Measurements from ENCODE around the gene ROMO1. TPM values are rescaled to one million over a fixed set of nuclear protein-coding genes. Genes with fewer than 3 reads are reported as not detected.

The ROMO1 gene
- total RNA-seq, 1 donor from 2014 or later = 210 TPM

GRCh38 chr20:35669221-35669620 lies 30.0 kb upstream of the ROMO1 start:
- Histone ChIP-seq H3K4me1 (peaks cover 9% of the 10 kb centered on the region), H3K9me3 (replicated peaks) (no peaks in the 10 kb centered on the region), H3K27ac (replicated peaks) (no peak overlapping the region), H3K27me3 (ENCODE audit: low read depth) (no peaks in the 10 kb centered on the region), H3K4me3 (no peak overlapping the region), H3K36me3 (peaks cover 61% of the 10 kb centered on the region)
- DNase-seq = no peak
- no peak for TF ChIP-seq CTCF (IDR thresholded peaks at IDR 0.05; ENCODE audit: borderline replicate concordance)
- intact Hi-C loops (cut with micrococcal nuclease) = no loop called here

GRCh38 chr20:35669681-35670080 lies 29.5 kb upstream of the ROMO1 start:
- Histone ChIP-seq H3K4me1 (peaks cover 4% of the 10 kb centered on the region), H3K4me3 (no peak overlapping the region), H3K27me3 (ENCODE audit: low read depth) (no peaks in the 10 kb centered on the region), H3K27ac (replicated peaks) (no peak overlapping the region), H3K36me3 (peaks cover 65% of the 10 kb centered on the region), H3K9me3 (replicated peaks) (no peaks in the 10 kb centered on the region)
- no peak for DNase-seq
- no peak for TF ChIP-seq CTCF (IDR thresholded peaks at IDR 0.05; ENCODE audit: borderline replicate concordance)
- intact Hi-C loops (cut with micrococcal nuclease) = no loop called here

GRCh38 chr20:35673884-35674283 lies 25.3 kb upstream of the ROMO1 start:
- no peaks in the 10 kb centered on the region for H3K9me3 ChIP-seq (replicated peaks)
- peaks cover 99% of the 10 kb centered on the region for H3K36me3 ChIP-seq
- H3K27ac ChIP-seq (replicated peaks) = no peak overlapping the region
- no peak overlapping the region for H3K4me3 ChIP-seq
- DNase-seq = no peak
- no peaks in the 10 kb centered on the region for H3K27me3 ChIP-seq (ENCODE audit: low read depth)
- no peaks in the 10 kb centered on the region for H3K4me1 ChIP-seq
- no peak for TF ChIP-seq CTCF (IDR thresholded peaks at IDR 0.05; ENCODE audit: borderline replicate concordance)
- intact Hi-C loops (cut with micrococcal nuclease) = no loop called here

GRCh38 chr20:35674921-35675320 lies 24.3 kb upstream of the ROMO1 start:
- intact Hi-C loops (cut with micrococcal nuclease) = no loop called here
- no peak for DNase-seq
- TF ChIP-seq CTCF (IDR thresholded peaks at IDR 0.05; ENCODE audit: borderline replicate concordance) = no peak

GRCh38 chr20:35680452-35681183 lies 18.6 kb upstream of the ROMO1 start:
- H3K36me3 ChIP-seq = peaks cover 86% of the 10 kb centered on the region
- DNase-seq = no peak
- no peaks in the 10 kb centered on the region for H3K9me3 ChIP-seq (replicated peaks)
- H3K27ac ChIP-seq (replicated peaks) = no peak overlapping the region
- H3K4me3 ChIP-seq = no peak overlapping the region
- TF ChIP-seq CTCF (IDR thresholded peaks at IDR 0.05; ENCODE audit: borderline replicate concordance) = no peak
- no peaks in the 10 kb centered on the region for H3K27me3 ChIP-seq (ENCODE audit: low read depth)
- no peaks in the 10 kb centered on the region for H3K4me1 ChIP-seq
- intact Hi-C loops (cut with micrococcal nuclease) = no loop called here

More at GRCh38 chr20:35674921-35675320, 24.3 kb upstream of the ROMO1 start:
- Histone ChIP-seq H3K4me3 (no peak overlapping the region), H3K4me1 (no peaks in the 10 kb centered on the region), H3K27ac (replicated peaks) (no peak overlapping the region), H3K9me3 (replicated peaks) (no peaks in the 10 kb centered on the region), H3K27me3 (ENCODE audit: low read depth) (no peaks in the 10 kb centered on the region), H3K36me3 (peaks cover 99% of the 10 kb centered on the region)
